ENCODE results near the gene SMIM1. TPM values are rescaled to one million over a fixed set of nuclear protein-coding genes. Genes with fewer than 3 reads are reported as not detected.

Gene SMIM1
- total and polyA plus RNA-seq, 2 of the 4 experiments (the other 2 are of a cell fraction), result 0.90 to 3.4 TPM

- no peaks in the 10 kb centered on the region for H4K20me1 ChIP-seq (ENCODE audit: insufficient read depth, low read length)
- no peak overlapping the region for H3K56ac ChIP-seq (ENCODE audit: extremely low read depth, insufficient read depth, low read length)
- no peak overlapping the region for H3K23ac ChIP-seq (ENCODE audit: low read depth, low read length)
- no peak overlapping the region for H4K5ac ChIP-seq (ENCODE audit: low read depth, low read length)
- H2BK5ac ChIP-seq (ENCODE audit: low read depth, low read length, poor library complexity, severe bottlenecking), result no peak overlapping the region
- H3K9me1 ChIP-seq (ENCODE audit: insufficient read depth, low read length), result 0 out of 2 replicates have a peak, but pooled peaks cover under 1% of the 10 kb centered on the region
- 100% methylated on average over 1 of the region's 21 CpGs; no CpG with 5 or more reads in 1 of the 2 experiments for WGBS, 2 experiments (ENCODE audit: extremely low coverage in 2 of 2, insufficient read length in 1 of 2)
- H2BK20ac ChIP-seq (ENCODE audit: low read depth, low read length), result no peak overlapping the region
- DNase-seq, result no peak
- POLR2A ChIA-PET (ENCODE audit: unreplicated experiment), result no interaction called here
- H2BK15ac ChIP-seq (ENCODE audit: low read depth, low read length), result no peak overlapping the region
- H3K27ac ChIP-seq (ENCODE audit: insufficient read depth, low read length), result no peak overlapping the region
- CTCF ChIA-PET, result no interaction called here
- no peak overlapping the region for H4K91ac ChIP-seq (ENCODE audit: insufficient read depth, low read depth, low read length)
- peaks cover 52% of the 10 kb centered on the region for H3K36me3 ChIP-seq (ENCODE audit: control insufficient read depth, insufficient read depth, low read length)
- no peaks in the 10 kb centered on the region for H3K9me3 ChIP-seq (ENCODE audit: control insufficient read depth, insufficient read depth, low read length)
- no peak overlapping the region for H2AK9ac ChIP-seq (replicated peaks; ENCODE audit: low read depth, low read length, poor library complexity)
- H3K4me3 ChIP-seq (ENCODE audit: insufficient read depth, low read depth, low read length), result no peak overlapping the region
- H3K4ac ChIP-seq (ENCODE audit: low read depth, low read length), result no peak overlapping the region
- no peak overlapping the region for H3K18ac ChIP-seq (ENCODE audit: low read depth, low read length)
- no peaks in the 10 kb centered on the region; a peak in 1 of 4 replicates for H3K79me1 ChIP-seq (ENCODE audit: low read depth in 1 of 2, low read length in 2 of 2)
- H2AK5ac ChIP-seq (ENCODE audit: low read depth, low read length), result no peak overlapping the region
- dilution Hi-C loops (cut with HindIII; ENCODE audit: low sequenced_read_pairs, unreplicated experiment) (no loop called here), in situ Hi-C loops (cut with MboI; ENCODE audit: low sequenced_read_pairs) (no loop called here), intact Hi-C loops (cut with micrococcal nuclease) (no loop called here)
- no peak overlapping the region for H2AFZ ChIP-seq (replicated peaks; ENCODE audit: low read length, poor library complexity)
- no peak overlapping the region for H3K4me2 ChIP-seq (ENCODE audit: low read depth, low read length)
- H3K14ac ChIP-seq (replicated peaks; ENCODE audit: low read depth, low read length), result no peak overlapping the region
- H3K9ac ChIP-seq (ENCODE audit: low read depth, low read length), result no peak overlapping the region
- H2BK120ac ChIP-seq (ENCODE audit: low read depth, low read length), result no peak overlapping the region
- no peak for TF ChIP-seq MAFK (IDR thresholded peaks at IDR 0.05; ENCODE audit: low read depth, low read length)
- no peak for TF ChIP-seq MXI1 (IDR thresholded peaks at IDR 0.05; ENCODE audit: borderline replicate concordance, low read depth, low read length)
- no peak for TF ChIP-seq MAZ (IDR thresholded peaks at IDR 0.05; ENCODE audit: borderline replicate concordance, low read depth, low read length)
- no peak for TF ChIP-seq USF2 (IDR thresholded peaks at IDR 0.05; ENCODE audit: low read depth, low read length)
- TF ChIP-seq BHLHE40 (IDR thresholded peaks at IDR 0.05; ENCODE audit: low read depth, low read length), result no peak
- no peak for TF ChIP-seq ELK1 (IDR thresholded peaks at IDR 0.05; ENCODE audit: borderline replicate concordance, low read depth, low read length)
- TF ChIP-seq RAD21 (IDR thresholded peaks at IDR 0.05; ENCODE audit: low read length), result no peak
- no peak for TF ChIP-seq RCOR1 (IDR thresholded peaks at IDR 0.05; ENCODE audit: insufficient replicate concordance, low read length)
- ATAC-seq (ENCODE audit: low read depth), result no peak
- H4K8ac ChIP-seq (ENCODE audit: low read depth in 2 of 2, low read length in 2 of 2), result no peak overlapping the region
- no peaks in the 10 kb centered on the region for H3K27me3 ChIP-seq (ENCODE audit: control insufficient read depth, insufficient read depth, low read length)
- no TSS peak for BruUV-seq (replicated peaks)
- peaks cover 4% of the 10 kb centered on the region for H3K4me1 ChIP-seq (ENCODE audit: control insufficient read depth, insufficient read depth, low read length)
Measured at GRCh38 chr1:3780901-3781300, 8.4 kb downstream of the SMIM1 start.
